Measurements from ENCODE around the gene SPAG9.

GRCh38 chr17:50955667-50956120, 165.0 kb downstream of the SPAG9 start:
- no peak for TF ChIP-seq KDM1A (IDR thresholded peaks at IDR 0.05; ENCODE audit: borderline replicate concordance, low read length)
- TF ChIP-seq POLR2A (IDR thresholded peaks at IDR 0.05; ENCODE audit: control extremely low read depth in 1 of 2, low read depth in 2 of 2, low read length in 2 of 2): no peak
- no peak for TF ChIP-seq CTCF (IDR thresholded peaks at IDR 0.05; ENCODE audit: control extremely low read depth in 1 of 3, insufficient read depth in 1 of 3, low read depth in 1 of 3, low read length in 3 of 3)
- no peak for TF ChIP-seq GABPA (IDR thresholded peaks at IDR 0.05; ENCODE audit: borderline replicate concordance, insufficient read depth, low read length)
- no peak for TF ChIP-seq EZH2 (IDR thresholded peaks at IDR 0.05; ENCODE audit: low read depth, low read length, severe bottlenecking)
- no peak for TF ChIP-seq CHD7 (IDR thresholded peaks at IDR 0.05; ENCODE audit: insufficient replicate concordance, low read length)
- no peak for TF ChIP-seq NANOG (IDR thresholded peaks at IDR 0.05; ENCODE audit: insufficient read depth, low read depth, low read length, poor library complexity, severe bottlenecking)
- TF ChIP-seq RXRA (IDR thresholded peaks at IDR 0.05; ENCODE audit: insufficient read depth, low read depth, low read length): no peak
- no peak for TF ChIP-seq SRF (IDR thresholded peaks at IDR 0.05; ENCODE audit: low read depth, low read length)
- TF ChIP-seq TEAD4 (IDR thresholded peaks at IDR 0.05; ENCODE audit: low read depth, low read length): no peak
- TF ChIP-seq MAX (IDR thresholded peaks at IDR 0.05): no peak

Measured in H1 (cell line).